ENCODE data around the gene EVI5L. TPM values are rescaled to one million over a fixed set of nuclear protein-coding genes. Genes with fewer than 3 reads are reported as not detected.
A peak's percentile ranks its signal among the peaks of the same experiment; 100 is the strongest.
"Not testable (repeated sequence)": the region's sequence is repeated elsewhere in the genome, so short reads cannot be mapped to it uniquely, and the experiment has no call there.

Gene EVI5L
- total RNA-seq, 2 donors from 2014 or later = 17.6 to 18.8 TPM

DNA sequence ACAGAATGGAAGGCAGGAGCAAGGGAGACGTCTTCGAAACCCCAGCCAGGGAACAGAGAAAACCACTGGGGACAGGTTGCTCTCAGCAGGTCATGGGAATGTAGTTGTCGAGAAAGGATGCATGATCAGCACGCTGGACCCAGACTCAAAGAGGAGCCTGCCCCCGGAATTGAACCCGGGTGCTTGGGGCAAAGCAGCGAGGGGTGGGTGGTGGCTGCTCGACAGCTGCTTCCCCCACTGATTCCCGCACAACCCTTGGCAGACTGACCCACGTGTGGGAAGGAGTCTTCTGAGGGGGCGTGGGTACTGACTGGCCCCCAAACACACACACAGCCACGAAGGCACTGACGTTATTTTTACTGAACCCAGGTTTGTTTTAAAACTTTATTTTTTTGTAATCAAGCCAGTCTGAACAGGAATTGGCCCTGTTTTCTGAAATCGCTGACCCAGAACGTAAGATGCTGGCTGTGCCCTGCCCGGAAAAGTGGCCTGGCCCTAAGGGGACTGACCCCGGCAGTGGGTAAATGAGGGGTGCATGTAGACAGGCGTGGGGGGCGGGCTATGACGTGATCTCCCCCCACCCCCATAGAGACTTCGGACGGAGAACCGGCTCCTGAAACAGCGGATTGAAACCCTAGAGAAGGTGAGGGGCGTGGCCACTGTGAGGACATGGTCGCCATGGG is 25.5 kb downstream of the EVI5L start:
- ATAC-seq (no peak), DNase-seq (no peak)
- intact Hi-C loops (cut with DNase I) = no loop called here

GRCh38 chr19:7856109-7856591 is 26.1 kb downstream of the EVI5L start:
- intact Hi-C loops (cut with DNase I) = no loop called here
- DNase-seq (no peak), ATAC-seq (no peak)

DNA sequence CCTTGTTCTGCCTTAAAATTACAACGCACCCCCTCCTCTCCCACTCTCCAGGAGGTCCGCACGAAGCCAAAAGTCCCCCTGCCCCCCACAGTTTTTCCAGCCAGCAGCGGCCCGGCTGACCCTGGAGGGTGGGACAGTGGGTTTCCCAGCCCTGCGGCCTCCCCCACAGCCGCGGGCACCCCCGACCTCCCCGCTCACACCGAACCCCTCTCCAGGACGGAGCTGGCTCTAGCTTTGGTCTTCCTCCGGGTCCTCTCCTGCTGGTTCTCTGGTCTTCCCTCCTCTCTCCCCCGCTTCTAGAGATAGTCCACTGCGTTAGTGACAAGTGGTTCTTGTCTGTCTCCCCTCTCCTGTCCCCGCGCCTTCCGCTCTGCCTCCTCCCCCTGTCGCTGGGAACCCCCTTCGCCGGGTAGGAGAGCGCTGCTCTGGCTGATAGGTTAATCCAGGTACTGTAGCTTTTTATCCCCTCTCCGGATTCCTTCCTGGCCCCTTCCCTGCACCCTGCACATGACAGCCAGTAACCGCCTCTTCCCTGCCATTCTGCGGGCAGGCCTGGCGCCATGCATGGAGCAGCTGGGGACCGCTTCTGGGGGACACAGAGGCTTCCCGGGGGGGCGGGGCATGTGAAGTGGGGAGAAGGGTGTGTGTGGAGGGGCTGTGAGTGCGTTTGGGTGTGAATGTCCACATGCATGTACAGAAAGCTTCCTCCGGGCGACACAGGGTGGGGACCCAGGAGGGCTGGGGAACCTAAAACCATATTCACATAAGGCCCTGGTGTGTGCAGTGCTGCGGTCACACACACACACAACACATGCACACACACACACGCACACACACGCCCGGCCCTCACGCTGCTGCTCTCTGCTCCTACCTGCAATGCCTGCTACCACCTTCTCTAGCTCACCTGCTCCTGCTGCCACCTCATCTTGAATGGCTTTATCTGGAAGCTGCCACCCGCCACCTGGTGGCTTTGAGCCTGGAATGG is 27.0 kb downstream of the EVI5L start:
- intact Hi-C loops (cut with DNase I) = no loop called here
- DNase-seq (no peak), ATAC-seq (no peak)

GRCh38 chr19:7857727-7858108 is 27.7 kb downstream of the EVI5L start:
- DNase-seq = no peak
- intact Hi-C loops (cut with DNase I) = no loop called here
- no peak for ATAC-seq

DNA sequence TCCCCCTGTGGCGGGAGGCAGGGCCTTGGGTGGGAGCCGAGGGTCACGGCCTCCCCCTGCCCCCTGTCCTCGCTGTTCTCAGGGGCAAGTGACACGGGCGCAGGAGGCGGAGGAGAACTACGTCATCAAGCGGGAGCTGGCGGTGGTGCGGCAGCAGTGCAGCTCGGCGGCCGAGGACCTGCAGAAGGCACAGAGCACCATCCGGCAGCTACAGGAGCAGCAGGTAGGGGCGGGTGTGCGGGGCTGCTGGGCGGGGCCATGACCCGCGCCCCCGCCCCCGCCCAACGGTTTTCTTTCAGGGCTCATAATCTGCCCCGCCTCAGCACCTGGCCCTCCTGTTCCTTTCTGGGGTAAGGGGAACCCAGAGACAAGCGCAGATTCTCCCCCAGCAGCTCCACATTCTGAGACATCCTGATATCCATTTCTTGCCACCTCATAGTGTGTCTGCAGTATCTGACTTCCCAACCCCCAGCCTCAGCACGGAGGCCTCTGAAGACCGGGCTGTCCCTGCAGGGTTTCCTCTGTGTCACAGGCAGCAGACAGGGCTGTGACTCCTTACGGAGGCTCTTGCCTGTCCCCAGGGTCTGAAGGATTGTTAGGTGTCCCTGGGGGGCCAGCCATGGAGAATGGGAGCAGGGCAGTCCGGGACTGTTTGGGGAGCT is 28.2 kb downstream of the EVI5L start:
- DNase-seq = no peak
- intact Hi-C loops (cut with DNase I) = no loop called here
- no peak for ATAC-seq

DNA sequence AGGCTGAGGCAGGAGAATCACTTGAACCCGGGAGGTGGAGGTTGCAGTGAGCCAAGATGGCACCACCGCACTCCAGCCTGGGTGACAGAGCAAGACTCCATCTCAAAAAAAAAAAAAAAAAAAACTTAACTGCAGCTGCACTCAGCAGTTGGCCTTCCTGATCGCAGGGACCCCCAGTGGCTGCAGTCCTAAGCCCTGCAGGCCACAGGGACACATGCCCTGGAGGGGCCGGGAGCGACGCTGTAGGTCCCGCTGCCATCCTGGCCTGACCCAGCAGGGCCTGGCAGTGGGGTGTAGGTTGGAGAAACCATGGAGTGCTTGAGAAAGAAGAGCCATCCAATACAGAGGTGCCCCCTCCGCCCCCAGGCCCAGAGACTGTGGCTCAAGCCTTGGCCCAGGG is 29.1 kb downstream of the EVI5L start:
- intact Hi-C loops (cut with DNase I); ATAC-seq: not testable (repeated sequence)

DNA sequence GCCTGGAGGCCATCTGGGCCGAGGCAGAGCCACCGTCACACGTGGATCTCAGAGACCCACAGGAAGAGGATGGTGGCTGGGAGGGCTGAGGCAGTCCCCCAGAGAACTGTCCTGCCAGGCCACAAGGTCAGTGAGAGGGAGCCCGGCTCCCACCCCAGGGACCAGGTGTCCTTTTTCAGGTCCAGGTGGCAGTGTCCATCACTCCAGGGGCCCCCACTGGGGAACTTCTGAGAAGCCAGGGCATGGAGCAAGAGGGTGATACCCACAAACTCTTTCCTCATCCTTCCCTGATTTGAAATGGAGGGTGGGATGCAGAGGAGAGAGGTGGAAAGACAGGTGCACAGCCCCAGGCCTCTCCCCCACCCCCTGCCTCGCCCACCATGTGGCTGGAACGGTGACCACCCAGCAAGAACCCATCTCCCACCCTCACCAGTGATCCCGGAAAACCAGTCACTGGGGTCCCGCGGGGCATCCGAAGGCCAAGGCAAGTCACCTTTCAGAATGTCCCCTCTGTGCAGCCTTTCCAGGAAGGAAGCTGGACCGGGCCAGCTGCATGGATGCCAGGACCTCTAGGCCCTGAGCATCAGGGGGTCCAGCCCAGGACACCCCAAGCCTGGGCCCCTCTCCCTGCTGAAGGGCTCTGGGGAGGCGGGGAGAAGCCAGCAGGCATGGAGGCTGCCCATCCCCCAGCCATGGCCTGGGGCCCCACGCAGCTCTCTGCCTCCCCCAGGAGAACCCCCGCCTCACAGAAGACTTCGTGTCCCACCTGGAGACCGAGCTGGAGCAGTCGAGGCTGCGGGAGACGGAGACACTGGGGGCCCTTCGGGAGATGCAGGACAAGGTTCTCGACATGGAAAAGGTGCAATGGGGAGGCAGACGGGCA is 30.1 kb downstream of the EVI5L start:
- intact Hi-C loops (cut with DNase I) = no loop called here
- DNase-seq (no peak), ATAC-seq (no peak)

More for the DNA sequence above, 29.1 kb downstream of the EVI5L start:
- DNase-seq = not testable (repeated sequence)

DNA sequence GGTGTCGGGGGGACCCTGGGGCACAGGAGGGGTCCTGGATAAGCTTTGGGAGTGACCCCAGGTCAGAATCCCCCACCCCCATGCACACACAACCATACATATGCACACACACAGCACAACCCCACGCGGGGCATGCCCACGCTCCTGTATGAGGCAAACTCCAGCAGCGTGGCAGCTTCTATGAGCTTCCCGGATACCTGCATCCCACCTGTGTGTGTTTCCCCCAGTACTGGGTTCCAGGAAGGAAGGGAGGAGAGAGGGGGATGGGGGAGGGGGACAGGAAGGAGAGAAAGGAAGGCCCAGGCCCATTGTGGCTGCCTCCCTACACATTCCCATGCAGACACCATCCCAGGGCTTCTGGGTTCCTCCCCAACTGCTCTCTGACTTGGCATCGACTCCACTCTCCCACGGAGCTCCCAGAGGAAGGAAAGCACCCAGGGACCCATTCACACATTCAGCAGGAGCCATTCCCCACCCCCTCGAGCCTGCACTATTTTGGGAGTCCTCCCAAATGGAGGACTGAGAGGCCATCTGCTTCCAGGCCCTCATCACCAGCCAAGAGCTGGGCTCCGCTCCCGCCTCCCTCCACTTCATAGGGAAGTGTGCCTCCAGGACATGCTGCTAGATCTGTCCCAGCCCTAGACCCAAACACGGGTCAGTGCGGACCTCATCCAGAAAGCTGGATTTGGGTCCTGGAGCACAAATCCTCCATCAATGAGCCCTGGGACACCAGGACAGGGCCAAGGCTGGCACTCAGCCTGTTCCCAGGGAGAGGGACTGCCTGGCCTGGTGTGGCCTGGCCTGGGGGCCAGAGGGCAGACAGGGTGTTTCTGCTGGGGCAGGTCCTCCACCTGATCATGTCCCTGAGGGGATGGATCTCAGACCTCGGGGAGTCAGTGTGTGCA is 30.9 kb downstream of the EVI5L start:
- DNase-seq (no peak), ATAC-seq (no peak)
- intact Hi-C loops (cut with DNase I) = no loop called here

GRCh38 chr19:7861619-7862412 is 31.8 kb downstream of the EVI5L start:
- ATAC-seq (peak in 1 of 2 donors; percentile 2), DNase-seq (no peak)
- intact Hi-C loops (cut with DNase I) = no loop called here

DNA sequence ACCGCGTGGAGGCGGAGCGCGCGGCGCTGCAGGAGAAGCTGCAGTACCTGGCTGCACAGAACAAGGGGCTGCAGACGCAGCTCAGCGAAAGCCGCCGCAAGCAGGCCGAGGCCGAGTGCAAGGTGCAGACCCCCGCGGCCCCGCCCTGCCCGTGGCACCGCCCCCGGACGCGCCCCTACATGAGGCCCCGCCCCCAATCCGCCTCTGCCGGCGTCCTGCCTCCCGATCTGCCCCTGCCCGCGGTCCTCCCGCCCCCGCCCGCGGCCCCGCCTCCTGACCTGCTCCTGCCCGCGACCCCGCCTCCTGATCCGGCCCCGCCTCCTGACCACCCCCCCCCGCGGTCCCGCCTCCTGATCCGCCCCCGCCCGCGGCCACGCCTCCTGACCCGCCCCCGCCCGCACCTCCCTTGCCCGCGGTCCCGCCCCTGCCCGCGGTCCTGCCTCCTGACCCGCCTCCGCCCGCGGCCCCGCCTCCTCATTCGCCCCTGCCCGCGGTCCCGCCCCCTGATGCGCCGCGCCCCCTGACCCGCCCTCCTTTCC is 32.5 kb downstream of the EVI5L start:
- DNase-seq = peak; percentile 62
- intact Hi-C loops (cut with DNase I) = no loop called here
- ATAC-seq = peak; percentile 60 to 62

DNA sequence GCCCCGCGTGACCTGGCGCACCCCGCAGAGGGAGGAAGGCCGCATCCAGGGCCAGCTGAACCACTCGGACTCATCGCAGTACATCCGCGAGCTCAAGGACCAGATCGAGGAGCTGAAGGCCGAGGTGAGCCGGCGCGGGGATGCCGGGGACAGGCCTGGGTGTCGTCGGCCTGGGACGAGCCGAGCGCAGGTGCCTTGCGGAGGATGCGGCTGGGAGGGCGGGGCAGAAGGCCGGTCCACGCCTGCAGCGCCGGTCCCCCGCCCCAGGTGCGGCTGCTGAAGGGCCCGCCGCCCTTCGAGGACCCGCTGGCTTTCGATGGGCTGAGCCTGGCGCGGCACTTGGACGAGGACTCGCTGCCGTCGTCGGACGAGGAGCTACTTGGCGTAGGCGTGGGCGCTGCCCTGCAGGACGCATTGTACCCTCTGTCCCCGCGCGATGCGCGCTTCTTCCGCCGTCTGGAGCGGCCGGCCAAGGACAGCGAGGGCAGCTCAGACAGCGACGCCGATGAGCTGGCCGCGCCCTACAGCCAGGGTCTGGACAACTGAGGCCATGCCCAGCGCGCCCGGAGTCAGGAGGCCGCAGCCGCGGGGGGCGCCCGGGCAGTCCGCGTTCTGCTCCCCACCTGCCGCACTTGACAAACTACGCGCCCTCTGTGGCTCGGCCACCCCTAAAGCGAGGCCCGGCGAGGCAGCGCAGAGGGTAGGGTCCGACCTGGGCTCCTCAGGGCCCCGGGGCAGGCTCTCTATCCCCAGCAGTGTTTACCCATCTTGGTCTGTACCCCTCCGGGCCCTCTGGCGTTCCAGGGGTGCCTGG is 33.3 kb downstream of the EVI5L start:
- no peak for DNase-seq
- ATAC-seq = no peak
- intact Hi-C loops (cut with DNase I) = no loop called here

GRCh38 chr19:7863971-7864689 is 34.1 kb downstream of the EVI5L start:
- ATAC-seq (no peak), DNase-seq (no peak)
- intact Hi-C loops (cut with DNase I) = no loop called here

- intact Hi-C loops (cut with DNase I) = no loop called here
- DNase-seq (no peak), ATAC-seq (no peak)
Measured at GRCh38 chr19:7864690-7865074, 34.7 kb downstream of the EVI5L start.

DNA sequence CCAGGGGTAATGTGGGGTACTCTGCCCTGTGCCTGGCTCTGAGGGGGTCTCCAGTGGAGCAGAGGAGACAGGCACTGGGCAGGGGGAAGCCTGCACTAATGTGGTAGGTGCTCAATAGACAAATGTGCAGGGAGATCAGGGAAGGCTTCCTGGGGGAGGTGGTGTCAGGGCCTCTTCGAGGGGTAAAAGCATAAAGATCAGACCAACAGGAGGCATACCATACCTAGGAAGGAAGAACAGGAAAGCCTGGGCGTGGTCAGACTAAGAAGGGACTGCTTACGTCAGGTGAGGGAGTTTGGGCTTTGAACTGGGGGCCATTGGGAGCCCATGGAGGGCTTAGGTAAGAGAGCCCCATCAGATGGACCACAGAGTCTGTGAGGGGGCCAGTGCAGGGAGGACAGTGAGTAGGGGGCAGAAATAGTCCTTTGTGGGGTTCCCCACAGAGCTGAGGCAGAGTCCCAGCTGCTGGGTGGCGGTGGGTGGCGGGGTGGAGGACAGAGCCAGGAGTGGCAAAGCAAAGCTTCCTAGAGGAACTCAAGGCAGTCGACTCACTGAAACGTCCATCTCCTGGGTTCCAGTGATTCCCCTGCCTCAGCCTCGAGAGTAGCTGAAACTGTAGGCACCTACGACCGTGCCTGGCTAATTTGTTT is 35.4 kb downstream of the EVI5L start:
- no peak for ATAC-seq
- intact Hi-C loops (cut with DNase I) = no loop called here
- DNase-seq = no peak
